HepG2 (cell line): Measurements from ENCODE around the gene FDPS. TPM values are rescaled to one million over a fixed set of nuclear protein-coding genes. Genes with fewer than 3 reads are reported as not detected.

ENCODE experiments used
- GABPA ChIP-seq, 2 experiments: IDR thresholded peaks; 2 replicates each; pipeline ENCODE4 v1.6.1; 2011 to 2016; ENCODE audit warnings: low read depth in 2 of 2, low read length in 1 of 2, missing biosample characterization in 1 of 2, missing genetic modification characterization in 1 of 2
- HES4 ChIP-seq: sonication (generic); formaldehyde crosslinking; IDR thresholded peaks from 2 replicates; pipeline ENCODE4 v1.9.0; 2021; ENCODE audit warnings: mild to moderate bottlenecking, missing genetic modification reagents, borderline replicate concordance
- NR3C1 ChIP-seq: sonication (generic); formaldehyde crosslinking; IDR thresholded peaks from 2 replicates; pipeline ENCODE4 v1.4.0; 2020; ENCODE audit warnings: missing genetic modification reagents
- PAWR ChIP-seq: sonication (generic); formaldehyde crosslinking; IDR thresholded peaks from 2 replicates; pipeline ENCODE4 v1.4.0; 2020; ENCODE audit warnings: missing genetic modification reagents, mild to moderate bottlenecking, borderline replicate concordance
- POLR2AphosphoS2 ChIP-seq: IDR thresholded peaks from 2 replicates; pipeline ENCODE4 v1.6.1; 2011; ENCODE audit warnings: low read depth, low read length, improper control_type of control experiment
- PRMT3 ChIP-seq: sonication (generic); formaldehyde crosslinking; IDR thresholded peaks from 2 replicates; pipeline ENCODE4 v1.8.1; 2022; ENCODE audit warnings: low read depth, mild to moderate bottlenecking, moderate library complexity, missing genetic modification reagents, borderline replicate concordance
- SATB2 ChIP-seq: sonication (generic); formaldehyde crosslinking; IDR thresholded peaks from 2 replicates; pipeline ENCODE4 v1.5.0; 2020; ENCODE audit warnings: missing genetic modification reagents
- ZBTB38 ChIP-seq: sonication (generic); formaldehyde crosslinking; IDR thresholded peaks from 2 replicates; pipeline ENCODE4 v1.5.1; 2020; ENCODE audit warnings: mild to moderate bottlenecking, missing genetic modification reagents
- ZFX ChIP-seq: sonication (generic); formaldehyde crosslinking; IDR thresholded peaks from 2 replicates; pipeline ENCODE4 v1.4.0; 2020; ENCODE audit warnings: mild to moderate bottlenecking, low read depth, missing genetic modification reagents, moderate library complexity
- ZNF329 ChIP-seq: sonication (generic); formaldehyde crosslinking; IDR thresholded peaks from 2 replicates; pipeline ENCODE4 v1.9.0; 2021; ENCODE audit warnings: low read depth, mild to moderate bottlenecking, missing genetic modification reagents
- ZNF619 ChIP-seq: sonication (generic); formaldehyde crosslinking; IDR thresholded peaks from 2 replicates; pipeline ENCODE4 v1.4.0; 2020; ENCODE audit warnings: mild to moderate bottlenecking, missing genetic modification reagents
- ZNF766 ChIP-seq: sonication (generic); formaldehyde crosslinking; IDR thresholded peaks from 2 replicates; pipeline ENCODE4 v1.5.0; 2020; ENCODE audit warnings: missing genetic modification reagents, borderline replicate concordance
- polyA plus RNA-seq, 8 experiments: library from polyadenylated mRNA; depleted of rRNA in 3 of 8; stranded (reverse) in 7 of 8; unstranded in 1 of 8; fragments of >200 nt; fragmentation: Illumina TruSeq in 4 of 8; extraction: Trizol in 4 of 8; gene quantifications; 2 replicates each; pipeline versions ENCODE4 v1.2.1 to v1.2.3, GENCODE V29; 2011 to 2016; ENCODE audit warnings: low read depth in 4 of 8, missing spikeins in 1 of 8, mixed read lengths in 1 of 8; ENCODE audit not compliant: insufficient read depth in 1 of 8
- total RNA-seq, 5 experiments: library from RNA; depleted of rRNA; stranded (reverse); fragments of >200 nt; fragmentation: Illumina TruSeq; extraction: Trizol; gene quantifications; 2 replicates each; pipeline ENCODE4 v1.2.3, GENCODE V29; 2016; ENCODE audit warnings: low read depth in 1 of 5
- TF ChIP-seq, protein P1 (sequence below): sonication (generic); formaldehyde crosslinking; IDR thresholded peaks from 2 replicates; pipeline ENCODE4 v1.4.0; 2020; ENCODE audit warnings: mild to moderate bottlenecking, missing genetic modification reagents
- TF ChIP-seq, protein P2 (sequence below): sonication (generic); formaldehyde crosslinking; IDR thresholded peaks from 2 replicates; pipeline ENCODE4 v1.5.0; 2020; ENCODE audit warnings: mild to moderate bottlenecking, missing genetic modification reagents, moderate library complexity
- TF ChIP-seq, protein P3 (sequence below): sonication (generic); formaldehyde crosslinking; conservative IDR thresholded peaks from 2 replicates; pipeline ENCODE4 v1.4.0; 2020; ENCODE audit warnings: missing genetic modification reagents
- TF ChIP-seq, protein P4 (sequence below): sonication (generic); formaldehyde crosslinking; IDR thresholded peaks from 2 replicates; pipeline ENCODE4 v1.8.0; 2022; ENCODE audit warnings: missing genetic modification reagents, mild to moderate bottlenecking, moderate library complexity, borderline replicate concordance

Gene FDPS
- total and polyA plus RNA-seq, 2 of the 13 experiments (the other 11 are each of a cell fraction or from before 2014, with no cell fraction given) = 264 to 519 TPM

GRCh38 chr1:155320661-155321617 is 12.3 kb downstream of the FDPS start, which contains the start of gene RUSC1 (continued):
- TF ChIP-seq, protein P1, sequence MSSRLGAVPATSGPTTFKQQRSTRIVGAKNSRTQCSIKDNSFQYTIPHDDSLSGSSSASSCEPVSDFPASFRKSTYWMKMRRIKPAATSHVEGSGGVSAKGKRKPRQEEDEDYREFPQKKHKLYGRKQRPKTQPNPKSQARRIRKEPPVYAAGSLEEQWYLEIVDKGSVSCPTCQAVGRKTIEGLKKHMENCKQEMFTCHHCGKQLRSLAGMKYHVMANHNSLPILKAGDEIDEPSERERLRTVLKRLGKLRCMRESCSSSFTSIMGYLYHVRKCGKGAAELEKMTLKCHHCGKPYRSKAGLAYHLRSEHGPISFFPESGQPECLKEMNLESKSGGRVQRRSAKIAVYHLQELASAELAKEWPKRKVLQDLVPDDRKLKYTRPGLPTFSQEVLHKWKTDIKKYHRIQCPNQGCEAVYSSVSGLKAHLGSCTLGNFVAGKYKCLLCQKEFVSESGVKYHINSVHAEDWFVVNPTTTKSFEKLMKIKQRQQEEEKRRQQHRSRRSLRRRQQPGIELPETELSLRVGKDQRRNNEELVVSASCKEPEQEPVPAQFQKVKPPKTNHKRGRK = no peak
- TF ChIP-seq PRMT3 (0 out of 2 replicates have a peak, but pooled peaks have one; percentile 23), ZFX (CRISPR knock-in tag) (0 out of 2 replicates have a peak, but pooled peaks have one; percentile 16), ZNF766 (CRISPR knock-in tag) (no peak), PAWR (CRISPR knock-in tag) (no peak), HES4 (no peak), GABPA (IDR thresholded peaks at IDR 0.05; ENCODE audit: low read depth, low read length) (no peak), GABPA (CRISPR knock-in tag; IDR thresholded peaks at IDR 0.05; ENCODE audit: low read depth) (no peak), NR3C1 (CRISPR knock-in tag) (no peak), ZBTB38 (peak; percentile 82; the same call in 1 of the 2 replicates), ZNF619 (no peak), ZNF329 (CRISPR knock-in tag) (no peak), SATB2 (no peak), POLR2AphosphoS2 (no peak)
- TF ChIP-seq, protein P2, sequence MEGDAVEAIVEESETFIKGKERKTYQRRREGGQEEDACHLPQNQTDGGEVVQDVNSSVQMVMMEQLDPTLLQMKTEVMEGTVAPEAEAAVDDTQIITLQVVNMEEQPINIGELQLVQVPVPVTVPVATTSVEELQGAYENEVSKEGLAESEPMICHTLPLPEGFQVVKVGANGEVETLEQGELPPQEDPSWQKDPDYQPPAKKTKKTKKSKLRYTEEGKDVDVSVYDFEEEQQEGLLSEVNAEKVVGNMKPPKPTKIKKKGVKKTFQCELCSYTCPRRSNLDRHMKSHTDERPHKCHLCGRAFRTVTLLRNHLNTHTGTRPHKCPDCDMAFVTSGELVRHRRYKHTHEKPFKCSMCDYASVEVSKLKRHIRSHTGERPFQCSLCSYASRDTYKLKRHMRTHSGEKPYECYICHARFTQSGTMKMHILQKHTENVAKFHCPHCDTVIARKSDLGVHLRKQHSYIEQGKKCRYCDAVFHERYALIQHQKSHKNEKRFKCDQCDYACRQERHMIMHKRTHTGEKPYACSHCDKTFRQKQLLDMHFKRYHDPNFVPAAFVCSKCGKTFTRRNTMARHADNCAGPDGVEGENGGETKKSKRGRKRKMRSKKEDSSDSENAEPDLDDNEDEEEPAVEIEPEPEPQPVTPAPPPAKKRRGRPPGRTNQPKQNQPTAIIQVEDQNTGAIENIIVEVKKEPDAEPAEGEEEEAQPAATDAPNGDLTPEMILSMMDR = no peak
- TF ChIP-seq, protein P3, sequence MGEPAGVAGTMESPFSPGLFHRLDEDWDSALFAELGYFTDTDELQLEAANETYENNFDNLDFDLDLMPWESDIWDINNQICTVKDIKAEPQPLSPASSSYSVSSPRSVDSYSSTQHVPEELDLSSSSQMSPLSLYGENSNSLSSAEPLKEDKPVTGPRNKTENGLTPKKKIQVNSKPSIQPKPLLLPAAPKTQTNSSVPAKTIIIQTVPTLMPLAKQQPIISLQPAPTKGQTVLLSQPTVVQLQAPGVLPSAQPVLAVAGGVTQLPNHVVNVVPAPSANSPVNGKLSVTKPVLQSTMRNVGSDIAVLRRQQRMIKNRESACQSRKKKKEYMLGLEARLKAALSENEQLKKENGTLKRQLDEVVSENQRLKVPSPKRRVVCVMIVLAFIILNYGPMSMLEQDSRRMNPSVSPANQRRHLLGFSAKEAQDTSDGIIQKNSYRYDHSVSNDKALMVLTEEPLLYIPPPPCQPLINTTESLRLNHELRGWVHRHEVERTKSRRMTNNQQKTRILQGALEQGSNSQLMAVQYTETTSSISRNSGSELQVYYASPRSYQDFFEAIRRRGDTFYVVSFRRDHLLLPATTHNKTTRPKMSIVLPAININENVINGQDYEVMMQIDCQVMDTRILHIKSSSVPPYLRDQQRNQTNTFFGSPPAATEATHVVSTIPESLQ = no peak
- TF ChIP-seq, protein P4, sequence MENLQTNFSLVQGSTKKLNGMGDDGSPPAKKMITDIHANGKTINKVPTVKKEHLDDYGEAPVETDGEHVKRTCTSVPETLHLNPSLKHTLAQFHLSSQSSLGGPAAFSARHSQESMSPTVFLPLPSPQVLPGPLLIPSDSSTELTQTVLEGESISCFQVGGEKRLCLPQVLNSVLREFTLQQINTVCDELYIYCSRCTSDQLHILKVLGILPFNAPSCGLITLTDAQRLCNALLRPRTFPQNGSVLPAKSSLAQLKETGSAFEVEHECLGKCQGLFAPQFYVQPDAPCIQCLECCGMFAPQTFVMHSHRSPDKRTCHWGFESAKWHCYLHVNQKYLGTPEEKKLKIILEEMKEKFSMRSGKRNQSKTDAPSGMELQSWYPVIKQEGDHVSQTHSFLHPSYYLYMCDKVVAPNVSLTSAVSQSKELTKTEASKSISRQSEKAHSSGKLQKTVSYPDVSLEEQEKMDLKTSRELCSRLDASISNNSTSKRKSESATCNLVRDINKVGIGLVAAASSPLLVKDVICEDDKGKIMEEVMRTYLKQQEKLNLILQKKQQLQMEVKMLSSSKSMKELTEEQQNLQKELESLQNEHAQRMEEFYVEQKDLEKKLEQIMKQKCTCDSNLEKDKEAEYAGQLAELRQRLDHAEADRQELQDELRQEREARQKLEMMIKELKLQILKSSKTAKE (CRISPR knock-in tag) = no peak
